Measurements from ENCODE around the gene TUBA8.

GRCh38 chr22:18108187-18108586, 2.4 kb upstream of the TUBA8 start:
- TF ChIP-seq EZH2phosphoT487 (IDR thresholded peaks at IDR 0.05; ENCODE audit: insufficient read depth, low read depth), result no peak
- TF ChIP-seq EZH2 (IDR thresholded peaks at IDR 0.05; ENCODE audit: insufficient read depth, poor library complexity, severe bottlenecking), result no peak

Data from GM23248 (cell line).